ENCODE data around the gene STXBP6.

Gene STXBP6
- 0 reads per million in 2 experiments for total RNA-seq

GRCh38 chr14:25049568-25050268 is at the start of gene STXBP6:
TSS of gene STXBP6 (minus strand) at chr14:25050147. CDS start at chr14:24974818, 75,329 bp downstream.
- DNase-seq (ENCODE audit: low read depth) = no peak

GRCh38 chr14:25097120-25097519 is 47.2 kb upstream of the STXBP6 start:
- no peak for DNase-seq (ENCODE audit: low read depth)

GRCh38 chr14:25095736-25096437 is 45.9 kb upstream of the STXBP6 start:
- no peak for DNase-seq (ENCODE audit: low read depth)

GRCh38 chr14:25094171-25094907 is 44.4 kb upstream of the STXBP6 start:
- no peak for DNase-seq (ENCODE audit: low read depth)

GRCh38 chr14:25092258-25092740 is 42.4 kb upstream of the STXBP6 start:
- DNase-seq (ENCODE audit: low read depth) = no peak

GRCh38 chr14:25090716-25091454 is 40.9 kb upstream of the STXBP6 start:
- DNase-seq (ENCODE audit: low read depth) = no peak

GRCh38 chr14:25090256-25090655 is 40.3 kb upstream of the STXBP6 start:
- DNase-seq (ENCODE audit: low read depth) = no peak

- no peak for DNase-seq (ENCODE audit: low read depth)
Observed at GRCh38 chr14:25089496-25089895, 39.5 kb upstream of the STXBP6 start.

- DNase-seq (ENCODE audit: low read depth) = no peak
Observed at GRCh38 chr14:25086821-25087396, 37.0 kb upstream of the STXBP6 start.

GRCh38 chr14:25086081-25086480 is 36.1 kb upstream of the STXBP6 start:
- DNase-seq (ENCODE audit: low read depth) = no peak

GRCh38 chr14:25080682-25081081 is 30.7 kb upstream of the STXBP6 start:
- DNase-seq (ENCODE audit: low read depth) = no peak

- no peak for DNase-seq (ENCODE audit: low read depth)
Observed at GRCh38 chr14:25079311-25079710, 29.4 kb upstream of the STXBP6 start.

- DNase-seq (ENCODE audit: low read depth) = no peak
Observed at GRCh38 chr14:25074099-25074685, 24.2 kb upstream of the STXBP6 start.

- no peak for DNase-seq (ENCODE audit: low read depth)
Observed at GRCh38 chr14:25069879-25070278, 19.9 kb upstream of the STXBP6 start.

- DNase-seq (ENCODE audit: low read depth) = no peak
Observed at GRCh38 chr14:25067600-25067999, 17.7 kb upstream of the STXBP6 start.

- DNase-seq (ENCODE audit: low read depth) = no peak
Observed at GRCh38 chr14:25062022-25062321, 12.0 kb upstream of the STXBP6 start.

- no peak for DNase-seq (ENCODE audit: low read depth)
Observed at GRCh38 chr14:25056688-25057078, 6.7 kb upstream of the STXBP6 start.

- DNase-seq (ENCODE audit: low read depth) = no peak
Observed at GRCh38 chr14:25055992-25056687, 6.2 kb upstream of the STXBP6 start.

- DNase-seq (ENCODE audit: low read depth) = no peak
Observed at GRCh38 chr14:25055005-25055404, 5.1 kb upstream of the STXBP6 start.

GRCh38 chr14:25053585-25053984 is 3.6 kb upstream of the STXBP6 start:
- DNase-seq (ENCODE audit: low read depth) = no peak

- no peak for DNase-seq (ENCODE audit: low read depth)
Observed at GRCh38 chr14:25052921-25053320, 3.0 kb upstream of the STXBP6 start.

Data from T follicular helper cell (primary cell).